ENCODE measurements around the gene PRDM16.

GRCh38 chr1:3290915-3291314, 221.9 kb downstream of the PRDM16 start:
- no peak for TF ChIP-seq CTCF (IDR thresholded peaks at IDR 0.05)
- no peak for TF ChIP-seq IRF1 (CRISPR knock-in tag; IDR thresholded peaks at IDR 0.05)
- no peak for TF ChIP-seq AR (CRISPR knock-in tag; IDR thresholded peaks at IDR 0.05)
- no peak for TF ChIP-seq PREB (CRISPR knock-in tag; IDR thresholded peaks at IDR 0.05; ENCODE audit: borderline replicate concordance)
- no peak for TF ChIP-seq TEAD4 (CRISPR knock-in tag; IDR thresholded peaks at IDR 0.05)
- no peak for TF ChIP-seq CBFB (CRISPR knock-in tag; IDR thresholded peaks at IDR 0.05; ENCODE audit: low read depth)
- no peak for TF ChIP-seq NR2C2 (CRISPR knock-in tag; IDR thresholded peaks at IDR 0.05)
- no peak for TF ChIP-seq USF1 (CRISPR knock-in tag; IDR thresholded peaks at IDR 0.05)
